ENCODE data around the gene ERGIC3. TPM values are rescaled to one million over a fixed set of nuclear protein-coding genes. Genes with fewer than 3 reads are reported as not detected.

Gene ERGIC3
- total and polyA plus RNA-seq, 10 of the 15 experiments (the other 5 are each of a cell fraction or from before 2014, with no cell fraction given), result 90.4 to 210 (median 139) TPM

DNA sequence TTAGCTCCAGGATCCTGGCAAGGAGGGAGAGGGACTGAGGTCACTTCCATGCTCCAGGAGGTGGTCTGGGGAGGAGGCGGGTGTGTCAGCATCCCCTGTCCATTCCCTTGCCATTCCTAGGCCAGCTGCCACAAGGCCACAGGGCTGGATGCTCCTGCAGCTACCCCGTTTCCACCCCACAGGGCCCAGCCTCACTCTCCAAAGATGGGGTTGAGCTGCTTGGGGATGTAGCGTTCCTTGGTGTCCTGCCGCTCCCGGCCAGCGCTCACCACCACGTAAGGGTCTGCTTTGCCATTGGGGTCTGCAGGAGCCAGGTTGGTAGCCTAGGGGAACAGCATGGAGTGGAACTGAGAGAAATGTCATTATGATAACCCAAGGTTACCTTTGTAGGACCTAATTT is 23.0 kb downstream of the ERGIC3 start:
- no peak overlapping the region for H2AFZ ChIP-seq (ENCODE audit: control insufficient read depth, low read depth, low read length)
- in situ Hi-C loops (cut with MboI) (no loop called here), intact Hi-C loops (cut with micrococcal nuclease; ENCODE audit: unreplicated experiment) (no loop called here)
- no peak for ATAC-seq
- no peak overlapping the region for H3K27ac ChIP-seq (ENCODE audit: control insufficient read depth, insufficient read depth)
- no peaks in the 10 kb centered on the region for H4K20me1 ChIP-seq (ENCODE audit: control insufficient read depth, insufficient read depth)
- TF ChIP-seq NFYA (IDR thresholded peaks at IDR 0.05; ENCODE audit: borderline replicate concordance, low read depth, low read length) (no peak), CREB1 (IDR thresholded peaks at IDR 0.05; ENCODE audit: low read depth) (no peak), NFXL1 (IDR thresholded peaks at IDR 0.05; ENCODE audit: borderline replicate concordance) (no peak), POU2F2 (IDR thresholded peaks at IDR 0.05; ENCODE audit: borderline replicate concordance, low read depth, low read length) (no peak)
- TF ChIP-seq, protein P1, sequence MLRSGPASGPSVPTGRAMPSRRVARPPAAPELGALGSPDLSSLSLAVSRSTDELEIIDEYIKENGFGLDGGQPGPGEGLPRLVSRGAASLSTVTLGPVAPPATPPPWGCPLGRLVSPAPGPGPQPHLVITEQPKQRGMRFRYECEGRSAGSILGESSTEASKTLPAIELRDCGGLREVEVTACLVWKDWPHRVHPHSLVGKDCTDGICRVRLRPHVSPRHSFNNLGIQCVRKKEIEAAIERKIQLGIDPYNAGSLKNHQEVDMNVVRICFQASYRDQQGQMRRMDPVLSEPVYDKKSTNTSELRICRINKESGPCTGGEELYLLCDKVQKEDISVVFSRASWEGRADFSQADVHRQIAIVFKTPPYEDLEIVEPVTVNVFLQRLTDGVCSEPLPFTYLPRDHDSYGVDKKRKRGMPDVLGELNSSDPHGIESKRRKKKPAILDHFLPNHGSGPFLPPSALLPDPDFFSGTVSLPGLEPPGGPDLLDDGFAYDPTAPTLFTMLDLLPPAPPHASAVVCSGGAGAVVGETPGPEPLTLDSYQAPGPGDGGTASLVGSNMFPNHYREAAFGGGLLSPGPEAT (IDR thresholded peaks at IDR 0.05; ENCODE audit: low read depth), result no peak
- 74% methylated on average over 7 of the region's 7 CpGs for WGBS (ENCODE audit: insufficient coverage, insufficient replicate concordance, low lambda C conversion rate, missing lambda C conversion rate)
- no peaks in the 10 kb centered on the region for H3K27me3 ChIP-seq (replicated peaks in 1 of 2; ENCODE audit: control insufficient read depth in 2 of 2, insufficient read depth in 2 of 2, low read length in 1 of 2)
- no peaks in the 10 kb centered on the region for H3K36me3 ChIP-seq (ENCODE audit: control insufficient read depth in 2 of 2, insufficient read depth in 2 of 2, low read length in 1 of 2)
- no peaks in the 10 kb centered on the region for H3K79me2 ChIP-seq (ENCODE audit: control insufficient read depth, insufficient read depth, low read length)
- H3K9ac ChIP-seq (ENCODE audit: control insufficient read depth, insufficient read depth, low read length), result no peak overlapping the region
- no peak overlapping the region for H3K4me2 ChIP-seq (ENCODE audit: control insufficient read depth, insufficient read depth)
- ChIA-PET POLR2A (no interaction called here), SMC1A (ENCODE audit: uncharacterized antibody, unreplicated experiment) (interaction anchor here (0.6 kb wide), 1 partner anchor 153 kb away, joined by 3 read pairs; the partner anchor contains the start of gene UQCC1), RAD21 (ENCODE audit: unreplicated experiment) (interaction anchor here (1.5 kb wide), 1 partner anchor 54 kb away, joined by 5 read pairs; no protein-coding TSS in a partner anchor), CTCF (no interaction called here)
- no peak for DNase-seq (ENCODE audit: low read depth, low spot score)
- BruUV-seq (replicated peaks), result no TSS peak
- H3K9me3 ChIP-seq (replicated peaks; ENCODE audit: control insufficient read depth, insufficient read depth, low read length), result no peaks in the 10 kb centered on the region
- H3K4me3 ChIP-seq, result no peak overlapping the region
- FAIRE-seq, result no peak
- H3K4me1 ChIP-seq (ENCODE audit: control insufficient read depth, insufficient read depth, low read length), result no peaks in the 10 kb centered on the region

DNA sequence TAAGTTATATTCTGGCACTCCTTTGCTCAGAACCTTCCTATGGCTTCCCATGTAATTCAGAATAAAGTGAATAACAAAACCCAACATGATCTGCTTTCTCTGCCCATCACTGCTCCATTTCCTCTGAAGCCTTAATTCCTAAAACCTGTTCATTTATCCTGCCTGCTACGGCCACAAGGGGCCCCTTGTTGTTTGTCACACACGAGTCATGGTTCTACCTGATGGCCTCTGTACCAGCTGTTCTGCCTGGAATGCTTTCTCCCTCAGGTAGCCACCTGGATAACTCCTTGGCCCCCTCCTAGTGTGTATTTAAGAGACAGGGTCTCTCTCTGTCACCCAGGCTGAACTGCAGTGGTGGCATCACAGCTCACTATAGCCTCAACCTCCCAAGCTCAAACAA is 26.8 kb downstream of the ERGIC3 start:
- no peak overlapping the region for H3K4me3 ChIP-seq
- BruUV-seq (replicated peaks), result no TSS peak
- no peak for FAIRE-seq
- H3K4me2 ChIP-seq (ENCODE audit: control insufficient read depth, insufficient read depth), result no peak overlapping the region
- ATAC-seq, result peak; percentile 63
- CTCF ChIA-PET, result interaction anchor here (0.6 kb wide), 1 partner anchor 167 kb away, joined by 3 read pairs; no protein-coding TSS in a partner anchor
- no peak overlapping the region for H2AFZ ChIP-seq (ENCODE audit: control insufficient read depth, low read depth, low read length)
- 0% methylated on average over 2 of the region's 2 CpGs for WGBS (ENCODE audit: insufficient coverage, insufficient replicate concordance, low lambda C conversion rate, missing lambda C conversion rate)
- in situ Hi-C loops (cut with MboI) (no loop called here), intact Hi-C loops (cut with micrococcal nuclease; ENCODE audit: unreplicated experiment) (no loop called here)
- SMC1A ChIA-PET (ENCODE audit: uncharacterized antibody, unreplicated experiment), result no interaction called here
- no peaks in the 10 kb centered on the region for H3K36me3 ChIP-seq (ENCODE audit: control insufficient read depth in 2 of 2, insufficient read depth in 2 of 2, low read length in 1 of 2)
- no peaks in the 10 kb centered on the region for H3K4me1 ChIP-seq (ENCODE audit: control insufficient read depth, insufficient read depth, low read length)
- H4K20me1 ChIP-seq (ENCODE audit: control insufficient read depth, insufficient read depth), result no peaks in the 10 kb centered on the region
- peaks cover 2% of the 10 kb centered on the region; the same call in 1 of the 3 replicates for H3K9me3 ChIP-seq (replicated peaks; ENCODE audit: control insufficient read depth, insufficient read depth, low read length)
- RAD21 ChIA-PET (ENCODE audit: unreplicated experiment), result interaction anchor here (0.8 to 1.0 kb wide), 2 partner anchors 51 to 316 kb away, joined by 4 read pairs; no protein-coding TSS in a partner anchor
- no peak for DNase-seq (ENCODE audit: low read depth, low spot score)
- no peak overlapping the region for H3K9ac ChIP-seq (ENCODE audit: control insufficient read depth, insufficient read depth, low read length)
- POLR2A ChIA-PET, result interaction anchor here (0.6 kb wide), 1 partner anchor 1158 kb away, joined by 6 read pairs; no protein-coding TSS in a partner anchor
- no peaks in the 10 kb centered on the region for H3K79me2 ChIP-seq (ENCODE audit: control insufficient read depth, insufficient read depth, low read length)
- H3K27ac ChIP-seq (ENCODE audit: control insufficient read depth, insufficient read depth), result no peak overlapping the region
- H3K27me3 ChIP-seq (replicated peaks in 1 of 2; ENCODE audit: control insufficient read depth in 2 of 2, insufficient read depth in 2 of 2, low read length in 1 of 2), result no peaks in the 10 kb centered on the region
- TF ChIP-seq, protein P2, sequence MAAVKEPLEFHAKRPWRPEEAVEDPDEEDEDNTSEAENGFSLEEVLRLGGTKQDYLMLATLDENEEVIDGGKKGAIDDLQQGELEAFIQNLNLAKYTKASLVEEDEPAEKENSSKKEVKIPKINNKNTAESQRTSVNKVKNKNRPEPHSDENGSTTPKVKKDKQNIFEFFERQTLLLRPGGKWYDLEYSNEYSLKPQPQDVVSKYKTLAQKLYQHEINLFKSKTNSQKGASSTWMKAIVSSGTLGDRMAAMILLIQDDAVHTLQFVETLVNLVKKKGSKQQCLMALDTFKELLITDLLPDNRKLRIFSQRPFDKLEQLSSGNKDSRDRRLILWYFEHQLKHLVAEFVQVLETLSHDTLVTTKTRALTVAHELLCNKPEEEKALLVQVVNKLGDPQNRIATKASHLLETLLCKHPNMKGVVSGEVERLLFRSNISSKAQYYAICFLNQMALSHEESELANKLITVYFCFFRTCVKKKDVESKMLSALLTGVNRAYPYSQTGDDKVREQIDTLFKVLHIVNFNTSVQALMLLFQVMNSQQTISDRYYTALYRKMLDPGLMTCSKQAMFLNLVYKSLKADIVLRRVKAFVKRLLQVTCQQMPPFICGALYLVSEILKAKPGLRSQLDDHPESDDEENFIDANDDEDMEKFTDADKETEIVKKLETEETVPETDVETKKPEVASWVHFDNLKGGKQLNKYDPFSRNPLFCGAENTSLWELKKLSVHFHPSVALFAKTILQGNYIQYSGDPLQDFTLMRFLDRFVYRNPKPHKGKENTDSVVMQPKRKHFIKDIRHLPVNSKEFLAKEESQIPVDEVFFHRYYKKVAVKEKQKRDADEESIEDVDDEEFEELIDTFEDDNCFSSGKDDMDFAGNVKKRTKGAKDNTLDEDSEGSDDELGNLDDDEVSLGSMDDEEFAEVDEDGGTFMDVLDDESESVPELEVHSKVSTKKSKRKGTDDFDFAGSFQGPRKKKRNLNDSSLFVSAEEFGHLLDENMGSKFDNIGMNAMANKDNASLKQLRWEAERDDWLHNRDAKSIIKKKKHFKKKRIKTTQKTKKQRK (IDR thresholded peaks at IDR 0.05; ENCODE audit: low read depth, low read length), result no peak
- TF ChIP-seq RAD21 (IDR thresholded peaks at IDR 0.05; ENCODE audit: insufficient read depth, low read depth, low read length), result peak; percentile 45; the same call in 1 of the 2 replicates
- peak; percentile 31; the same call in 1 of the 2 replicates for TF ChIP-seq SMC3 (IDR thresholded peaks at IDR 0.05; ENCODE audit: borderline replicate concordance, low read length)
- TF ChIP-seq, protein P3, sequence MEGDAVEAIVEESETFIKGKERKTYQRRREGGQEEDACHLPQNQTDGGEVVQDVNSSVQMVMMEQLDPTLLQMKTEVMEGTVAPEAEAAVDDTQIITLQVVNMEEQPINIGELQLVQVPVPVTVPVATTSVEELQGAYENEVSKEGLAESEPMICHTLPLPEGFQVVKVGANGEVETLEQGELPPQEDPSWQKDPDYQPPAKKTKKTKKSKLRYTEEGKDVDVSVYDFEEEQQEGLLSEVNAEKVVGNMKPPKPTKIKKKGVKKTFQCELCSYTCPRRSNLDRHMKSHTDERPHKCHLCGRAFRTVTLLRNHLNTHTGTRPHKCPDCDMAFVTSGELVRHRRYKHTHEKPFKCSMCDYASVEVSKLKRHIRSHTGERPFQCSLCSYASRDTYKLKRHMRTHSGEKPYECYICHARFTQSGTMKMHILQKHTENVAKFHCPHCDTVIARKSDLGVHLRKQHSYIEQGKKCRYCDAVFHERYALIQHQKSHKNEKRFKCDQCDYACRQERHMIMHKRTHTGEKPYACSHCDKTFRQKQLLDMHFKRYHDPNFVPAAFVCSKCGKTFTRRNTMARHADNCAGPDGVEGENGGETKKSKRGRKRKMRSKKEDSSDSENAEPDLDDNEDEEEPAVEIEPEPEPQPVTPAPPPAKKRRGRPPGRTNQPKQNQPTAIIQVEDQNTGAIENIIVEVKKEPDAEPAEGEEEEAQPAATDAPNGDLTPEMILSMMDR (IDR thresholded peaks at IDR 0.05 in 2 of 3, conservative IDR thresholded peaks at IDR 0.05 in 1 of 3; ENCODE audit: control insufficient read depth in 2 of 3, extremely low read depth in 1 of 3, insufficient read depth in 1 of 3, low read depth in 3 of 3, low read length in 3 of 3), result peak; percentile 29 to 42 (median 37); a peak in 5 of 6 replicates
- TF ChIP-seq RAD51 (IDR thresholded peaks at IDR 0.05), result no peak

All from GM12878 (cell line).